ENCODE data around the gene TMUB1. TPM values are rescaled to one million over a fixed set of nuclear protein-coding genes. Genes with fewer than 3 reads are reported as not detected.

The TMUB1 gene
- total and polyA plus RNA-seq, 9 of the 15 experiments (the other 6 are each of a cell fraction or from before 2014, with no cell fraction given), result 0.14 to 241 (median 74.1) TPM

- Histone ChIP-seq H3K27me3 (ENCODE audit: control insufficient read depth in 2 of 2, insufficient read depth in 2 of 2, low read length in 2 of 2) (no peaks in the 10 kb centered on the region), H4K20me1 (replicated peaks; ENCODE audit: control insufficient read depth, insufficient read depth, low read length) (peaks cover 10% of the 10 kb centered on the region), H3K36me3 (ENCODE audit: control insufficient read depth, insufficient read depth, low read length) (peaks cover 33% of the 10 kb centered on the region), H3K9ac (ENCODE audit: insufficient read depth in 1 of 2, low read depth in 2 of 2, low read length in 2 of 2) (peak overlapping the region; percentile 85 to 91), H3K79me2 (ENCODE audit: control insufficient read depth, insufficient read depth, low read length) (peaks cover 66% of the 10 kb centered on the region), H3K9me3 (replicated peaks; ENCODE audit: control insufficient read depth, insufficient read depth, low read depth, low read length) (no peaks in the 10 kb centered on the region), H3K27ac (ENCODE audit: extremely low read depth, low read depth, low read length) (peak overlapping the region; percentile 90), H2AFZ (ENCODE audit: low read depth, low read length) (no peak overlapping the region), H3K4me3 (peak overlapping the region; percentile 84), H3K9me1 (ENCODE audit: control insufficient read depth, insufficient read depth, low read length) (no peaks in the 10 kb centered on the region), H3K4me1 (replicated peaks in 1 of 2; ENCODE audit: control insufficient read depth in 2 of 2, insufficient read depth in 2 of 2, low read length in 2 of 2) (peaks cover 57 to 85% of the 10 kb centered on the region in 2 experiments), H3K4me2 (ENCODE audit: insufficient read depth, low read length) (peak overlapping the region; percentile 94)
- ChIA-PET POLR2A (interaction anchor here (0.6 to 2.4 kb wide), 8 partner anchors 13 to 572 kb away, joined by 3 to 9 read pairs (median 3); partner anchors contain the start of genes ABCF2 and FASTK), CTCF (ENCODE audit: low intra/inter-chr PET ratio) (interaction anchor here (0.6 to 1.7 kb wide), 6 partner anchors 32 to 681 kb away, joined by 3 to 8 read pairs (median 5); partner anchors contain the start of gene ABCB8)
- in situ Hi-C loops (cut with MboI) (no loop called here), intact Hi-C loops (cut with micrococcal nuclease) (loop anchor here (1.0 to 2.0 kb wide), 2 partner anchors 20 to 48 kb away; partner anchors contain the start of gene FASTK)
- TSS peak; percentile 62 for BruUV-seq (replicated peaks)
- ATAC-seq (no peak), FAIRE-seq (no peak), DNase-seq (ENCODE audit: extremely low read depth in 1 of 4, low spot score in 3 of 4) (peak in 2 of 4 experiments; percentile 40 to 66)
- 6% methylated on average over 20 of the region's 21 CpGs for WGBS (ENCODE audit: insufficient coverage, low coverage, missing lambda C conversion rate)
- TF ChIP-seq EGR1 (conservative IDR thresholded peaks at IDR 0.05) (peak; percentile 27; the same call in 1 of the 2 replicates), ZNF311 (CRISPR knock-in tag; IDR thresholded peaks at IDR 0.05) (0 out of 2 replicates have a peak, but pooled peaks have one; percentile 37), LEF1 (IDR thresholded peaks at IDR 0.05) (0 out of 2 replicates have a peak, but pooled peaks have one; percentile 6), SPI1 (IDR thresholded peaks at IDR 0.05; ENCODE audit: borderline replicate concordance, low read depth, low read length) (0 out of 2 replicates have a peak, but pooled peaks have one; percentile 16), FOXK2 (conservative IDR thresholded peaks at IDR 0.05 in 1 of 2, IDR thresholded peaks at IDR 0.05 in 1 of 2; ENCODE audit: low read depth in 2 of 2) (no peak), L3MBTL2 (IDR thresholded peaks at IDR 0.05) (0 out of 2 replicates have a peak, but pooled peaks have one; percentile 4), ZNF778 (CRISPR knock-in tag; IDR thresholded peaks at IDR 0.05) (no peak), SMARCE1 (IDR thresholded peaks at IDR 0.05) (peak; percentile 8; the same call in 1 of the 2 replicates), CREB1 (IDR thresholded peaks at IDR 0.05) (0 out of 2 replicates have a peak, but pooled peaks have one; percentile 12), CREB1 (CRISPR knock-in tag; IDR thresholded peaks at IDR 0.05) (no peak), KDM5B (IDR thresholded peaks at IDR 0.05; ENCODE audit: insufficient replicate concordance, low read depth, low read length) (peak; percentile 37)
- TF ChIP-seq, protein P1, sequence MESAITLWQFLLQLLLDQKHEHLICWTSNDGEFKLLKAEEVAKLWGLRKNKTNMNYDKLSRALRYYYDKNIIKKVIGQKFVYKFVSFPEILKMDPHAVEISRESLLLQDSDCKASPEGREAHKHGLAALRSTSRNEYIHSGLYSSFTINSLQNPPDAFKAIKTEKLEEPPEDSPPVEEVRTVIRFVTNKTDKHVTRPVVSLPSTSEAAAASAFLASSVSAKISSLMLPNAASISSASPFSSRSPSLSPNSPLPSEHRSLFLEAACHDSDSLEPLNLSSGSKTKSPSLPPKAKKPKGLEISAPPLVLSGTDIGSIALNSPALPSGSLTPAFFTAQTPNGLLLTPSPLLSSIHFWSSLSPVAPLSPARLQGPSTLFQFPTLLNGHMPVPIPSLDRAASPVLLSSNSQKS (CRISPR knock-in tag; IDR thresholded peaks at IDR 0.05), result no peak
- TF ChIP-seq, protein P2, sequence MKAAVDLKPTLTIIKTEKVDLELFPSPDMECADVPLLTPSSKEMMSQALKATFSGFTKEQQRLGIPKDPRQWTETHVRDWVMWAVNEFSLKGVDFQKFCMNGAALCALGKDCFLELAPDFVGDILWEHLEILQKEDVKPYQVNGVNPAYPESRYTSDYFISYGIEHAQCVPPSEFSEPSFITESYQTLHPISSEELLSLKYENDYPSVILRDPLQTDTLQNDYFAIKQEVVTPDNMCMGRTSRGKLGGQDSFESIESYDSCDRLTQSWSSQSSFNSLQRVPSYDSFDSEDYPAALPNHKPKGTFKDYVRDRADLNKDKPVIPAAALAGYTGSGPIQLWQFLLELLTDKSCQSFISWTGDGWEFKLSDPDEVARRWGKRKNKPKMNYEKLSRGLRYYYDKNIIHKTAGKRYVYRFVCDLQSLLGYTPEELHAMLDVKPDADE (conservative IDR thresholded peaks at IDR 0.05; ENCODE audit: control insufficient read depth, low read depth, low read length), result 0 out of 2 replicates have a peak, but pooled peaks have one; percentile 8
- TF ChIP-seq, protein P3, sequence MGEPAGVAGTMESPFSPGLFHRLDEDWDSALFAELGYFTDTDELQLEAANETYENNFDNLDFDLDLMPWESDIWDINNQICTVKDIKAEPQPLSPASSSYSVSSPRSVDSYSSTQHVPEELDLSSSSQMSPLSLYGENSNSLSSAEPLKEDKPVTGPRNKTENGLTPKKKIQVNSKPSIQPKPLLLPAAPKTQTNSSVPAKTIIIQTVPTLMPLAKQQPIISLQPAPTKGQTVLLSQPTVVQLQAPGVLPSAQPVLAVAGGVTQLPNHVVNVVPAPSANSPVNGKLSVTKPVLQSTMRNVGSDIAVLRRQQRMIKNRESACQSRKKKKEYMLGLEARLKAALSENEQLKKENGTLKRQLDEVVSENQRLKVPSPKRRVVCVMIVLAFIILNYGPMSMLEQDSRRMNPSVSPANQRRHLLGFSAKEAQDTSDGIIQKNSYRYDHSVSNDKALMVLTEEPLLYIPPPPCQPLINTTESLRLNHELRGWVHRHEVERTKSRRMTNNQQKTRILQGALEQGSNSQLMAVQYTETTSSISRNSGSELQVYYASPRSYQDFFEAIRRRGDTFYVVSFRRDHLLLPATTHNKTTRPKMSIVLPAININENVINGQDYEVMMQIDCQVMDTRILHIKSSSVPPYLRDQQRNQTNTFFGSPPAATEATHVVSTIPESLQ (CRISPR knock-in tag; IDR thresholded peaks at IDR 0.05), result peak; percentile 74; the same call in 1 of the 2 replicates
- TF ChIP-seq, protein P4, sequence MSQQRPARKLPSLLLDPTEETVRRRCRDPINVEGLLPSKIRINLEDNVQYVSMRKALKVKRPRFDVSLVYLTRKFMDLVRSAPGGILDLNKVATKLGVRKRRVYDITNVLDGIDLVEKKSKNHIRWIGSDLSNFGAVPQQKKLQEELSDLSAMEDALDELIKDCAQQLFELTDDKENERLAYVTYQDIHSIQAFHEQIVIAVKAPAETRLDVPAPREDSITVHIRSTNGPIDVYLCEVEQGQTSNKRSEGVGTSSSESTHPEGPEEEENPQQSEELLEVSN (IDR thresholded peaks at IDR 0.05; ENCODE audit: borderline replicate concordance in 1 of 2, extremely low read depth in 1 of 2, insufficient read depth in 1 of 2, insufficient read length in 1 of 2, low read depth in 1 of 2, low read length in 1 of 2, poor library complexity in 1 of 2, severe bottlenecking in 1 of 2), result peak in 1 of 2 experiments; percentile 23
Observed at GRCh38 chr7:151060416-151061212, 22.7 kb downstream of the TMUB1 start.

Data from K562 (cell line).